ENCODE results near the gene CLCN4.

Gene CLCN4

GRCh38 chrX:10195947-10196346, 39.2 kb downstream of the CLCN4 start:
- no peaks in the 10 kb centered on the region for H3K27me3 ChIP-seq (replicated peaks)
- no peak for DNase-seq
- no peaks in the 10 kb centered on the region for H3K36me3 ChIP-seq (replicated peaks)
- in situ Hi-C loops (cut with HindIII; ENCODE audit: low pct_ligation_motif_present, low sequenced_read_pairs) = loop anchor here (25.0 kb wide), 1 partner anchor 916 kb away; the partner anchor contains the start of gene HCCS
- no peak overlapping the region for H3K4me3 ChIP-seq (ENCODE audit: low read depth, low read length)
- no peak for TF ChIP-seq CTCF (IDR thresholded peaks at IDR 0.05; ENCODE audit: low read depth, low read length, missing control alignments)
- no peak overlapping the region for H3K27ac ChIP-seq

GRCh38 chrX:10197279-10198210, 40.8 kb downstream of the CLCN4 start:
- DNase-seq = peak; percentile 18
- Histone ChIP-seq H3K4me3 (ENCODE audit: low read depth, low read length) (no peak overlapping the region), H3K27ac (no peak overlapping the region), H3K27me3 (replicated peaks) (no peaks in the 10 kb centered on the region), H3K36me3 (replicated peaks) (no peaks in the 10 kb centered on the region)
- TF ChIP-seq CTCF (IDR thresholded peaks at IDR 0.05; ENCODE audit: low read depth, low read length, missing control alignments) = no peak
- in situ Hi-C loops (cut with HindIII; ENCODE audit: low pct_ligation_motif_present, low sequenced_read_pairs) = loop anchor here (25.0 kb wide), 1 partner anchor 915 kb away; the partner anchor contains the start of gene HCCS

- H3K4me3 ChIP-seq (ENCODE audit: low read depth, low read length) = no peak overlapping the region
- no peak overlapping the region for H3K27ac ChIP-seq
- TF ChIP-seq CTCF (IDR thresholded peaks at IDR 0.05; ENCODE audit: low read depth, low read length, missing control alignments) = no peak
- no peaks in the 10 kb centered on the region for H3K36me3 ChIP-seq (replicated peaks)
- in situ Hi-C loops (cut with HindIII; ENCODE audit: low pct_ligation_motif_present, low sequenced_read_pairs) = loop anchor here (25.0 kb wide), 1 partner anchor 914 kb away; the partner anchor contains the start of gene HCCS
- no peak for DNase-seq
- no peaks in the 10 kb centered on the region for H3K27me3 ChIP-seq (replicated peaks)
Observed at GRCh38 chrX:10198254-10198653, 41.5 kb downstream of the CLCN4 start.

GRCh38 chrX:10199212-10199611, 42.4 kb downstream of the CLCN4 start:
- DNase-seq = no peak
- Histone ChIP-seq H3K36me3 (replicated peaks) (no peaks in the 10 kb centered on the region), H3K4me3 (ENCODE audit: low read depth, low read length) (no peak overlapping the region), H3K27ac (no peak overlapping the region), H3K27me3 (replicated peaks) (no peaks in the 10 kb centered on the region)
- TF ChIP-seq CTCF (IDR thresholded peaks at IDR 0.05; ENCODE audit: low read depth, low read length, missing control alignments) = no peak
- in situ Hi-C loops (cut with HindIII; ENCODE audit: low pct_ligation_motif_present, low sequenced_read_pairs) = loop anchor here (25.0 kb wide), 1 partner anchor 913 kb away; the partner anchor contains the start of gene HCCS

GRCh38 chrX:10203617-10204016, 46.8 kb downstream of the CLCN4 start:
- DNase-seq = no peak
- in situ Hi-C loops (cut with HindIII; ENCODE audit: low pct_ligation_motif_present, low sequenced_read_pairs) = no loop called here
- no peaks in the 10 kb centered on the region for H3K36me3 ChIP-seq (replicated peaks)
- no peak for TF ChIP-seq CTCF (IDR thresholded peaks at IDR 0.05; ENCODE audit: low read depth, low read length, missing control alignments)
- no peak overlapping the region for H3K4me3 ChIP-seq (ENCODE audit: low read depth, low read length)
- no peaks in the 10 kb centered on the region for H3K27me3 ChIP-seq (replicated peaks)
- no peak overlapping the region for H3K27ac ChIP-seq
